GM12878 (cell line): ENCODE data around the gene MMP27. TPM values are rescaled to one million over a fixed set of nuclear protein-coding genes. Genes with fewer than 3 reads are reported as not detected.

Experiments used
- ATAC-seq: fragments of 200-7000 bp; cut with Tn5 transposase; 3 replicates; pipeline ENCODE4 v1.9.1; 2020; ENCODE audit warnings: mild to moderate bottlenecking, moderate library complexity
- BruUV-seq: library from RNA; stranded (reverse); fragments of 400-500 nt; replicated peaks from 2 replicates; lab custom pipeline; 2021; lab: Mats Ljungman, UMichigan
- CTCF ChIA-PET: fragments of 300-600 bp; sonication (Branson Sonifier 250); formaldehyde crosslinking; extraction: SDS; loops from one replicate; lab custom pipeline; 2021; ENCODE audit warnings: inconsistent platforms; lab: Yijun Ruan, JAX
- POLR2A ChIA-PET: fragments of 350-600 bp; formaldehyde crosslinking; extraction: SDS; loops from one replicate; lab custom pipeline; 2021; ENCODE audit warnings: inconsistent platforms; lab: Charles Lee
- RAD21 ChIA-PET: fragments of 300-600 bp; sonication (Branson Sonifier 250); formaldehyde crosslinking; loops from one replicate; lab custom pipeline; 2023; ENCODE audit warnings: antibody characterized with exemption; ENCODE audit not compliant: unreplicated experiment; lab: Charles Lee
- SMC1A ChIA-PET: fragments of 300-600 bp; sonication (Branson Sonifier 250); formaldehyde crosslinking; loops from one replicate; lab custom pipeline; 2023; ENCODE audit not compliant: unreplicated experiment, uncharacterized antibody; lab: Charles Lee
- DNase-seq: peaks from one replicate; pipeline ENCODE4 v3.0.0-alpha.2; 2011; ENCODE audit warnings: low read depth, low spot score
- FAIRE-seq: peaks from 3 replicates; lab custom pipeline; 2011; peaks lifted over from hg19 to GRCh38; lab: Jason Lieb, UNC
- H2AFZ ChIP-seq: 2 replicates; pipeline ENCODE4 v1.6.0; 2011; ENCODE audit warnings: low read depth, low read length, control low read depth; ENCODE audit not compliant: control insufficient read depth
- H3K27ac ChIP-seq: 2 replicates; pipeline ENCODE4 v1.5.1; 2011; ENCODE audit warnings: control low read depth; ENCODE audit not compliant: control insufficient read depth, insufficient read depth
- H3K27me3 ChIP-seq, 2 experiments: replicated peaks in 1 of 2; 2 replicates each; pipeline versions ENCODE4 v1.6.0 to v1.6.1; 2011; ENCODE audit warnings: low read length in 1 of 2; ENCODE audit not compliant: control insufficient read depth in 2 of 2, insufficient read depth in 2 of 2
- H3K36me3 ChIP-seq, 2 experiments: 2 replicates each; pipeline ENCODE4 v1.5.1; 2011; ENCODE audit warnings: low read length in 1 of 2; ENCODE audit not compliant: control insufficient read depth in 2 of 2, insufficient read depth in 2 of 2
- H3K4me1 ChIP-seq: 2 replicates; pipeline ENCODE4 v1.6.1; 2011; ENCODE audit warnings: mild to moderate bottlenecking, low read length, moderate library complexity, mixed read lengths; ENCODE audit not compliant: control insufficient read depth, insufficient read depth
- H3K4me2 ChIP-seq: 2 replicates; pipeline ENCODE4 v1.6.0; 2011; ENCODE audit warnings: control low read depth; ENCODE audit not compliant: control insufficient read depth, insufficient read depth
- H3K4me3 ChIP-seq: fragments of 200-600 bp; sonication (generic); 2 replicates; pipeline ENCODE4 v1.5.1; 2016
- H3K79me2 ChIP-seq: 2 replicates; pipeline ENCODE4 v1.6.0; 2011; ENCODE audit warnings: low read length; ENCODE audit not compliant: control insufficient read depth, insufficient read depth
- H3K9ac ChIP-seq: 2 replicates; pipeline ENCODE4 v1.8.0; 2011; ENCODE audit warnings: low read length, control low read depth, mixed read lengths; ENCODE audit not compliant: control insufficient read depth, insufficient read depth
- H3K9me3 ChIP-seq: replicated peaks from 3 replicates; pipeline ENCODE4 v1.5.1; 2011; ENCODE audit warnings: mild to moderate bottlenecking, low read length; ENCODE audit not compliant: control insufficient read depth, insufficient read depth
- H4K20me1 ChIP-seq: 2 replicates; pipeline ENCODE4 v1.6.0; 2011; ENCODE audit not compliant: control insufficient read depth, insufficient read depth
- CREM ChIP-seq: IDR thresholded peaks from 2 replicates; pipeline ENCODE4 v1.6.1; 2014; ENCODE audit warnings: antibody characterized with exemption, low read depth
- FOXK2 ChIP-seq: fragments of 450-650 bp; IDR thresholded peaks from 2 replicates; pipeline ENCODE4 v1.6.1; 2017; ENCODE audit warnings: mild to moderate bottlenecking, moderate library complexity
- FOXM1 ChIP-seq: IDR thresholded peaks from 2 replicates; pipeline ENCODE4 v1.6.1; 2012; ENCODE audit warnings: low read depth, mild to moderate bottlenecking, inconsistent platforms, low read length, moderate library complexity
- KAT2A ChIP-seq: conservative IDR thresholded peaks from 2 replicates; pipeline ENCODE4 v1.6.1; 2011; ENCODE audit warnings: low read depth, low read length; ENCODE audit not compliant: control insufficient read depth
- MEF2B ChIP-seq: fragments of 450-650 bp; IDR thresholded peaks from 2 replicates; pipeline ENCODE4 v1.6.1; 2018; ENCODE audit warnings: mild to moderate bottlenecking, moderate library complexity; ENCODE audit not compliant: partially characterized antibody, poor library complexity, severe bottlenecking
- POLR2A ChIP-seq: IDR thresholded peaks from 2 replicates; pipeline ENCODE4 v1.6.1; 2011; ENCODE audit warnings: low read depth, mild to moderate bottlenecking, low read length
- SMC3 ChIP-seq: IDR thresholded peaks from 2 replicates; pipeline ENCODE4 v1.6.1; 2011; ENCODE audit warnings: low read length, improper control_type of control experiment, borderline replicate concordance
- SPI1 ChIP-seq: IDR thresholded peaks from 2 replicates; pipeline ENCODE4 v1.6.1; 2011; ENCODE audit warnings: low read depth, mild to moderate bottlenecking, low read length, moderate library complexity, borderline replicate concordance; ENCODE audit not compliant: insufficient read depth
- SREBF1 ChIP-seq: IDR thresholded peaks from 2 replicates; pipeline ENCODE4 v1.6.1; 2012; ENCODE audit warnings: mild to moderate bottlenecking, low read length
- ZZZ3 ChIP-seq: IDR thresholded peaks from 2 replicates; pipeline ENCODE4 v1.6.1; 2011; ENCODE audit warnings: low read depth; ENCODE audit not compliant: control insufficient read depth, insufficient read length
- WGBS: methylation state at CpG from one replicate; pipeline ENCODE4 v1.1.6; 2016; ENCODE audit warnings: low lambda C conversion rate; ENCODE audit not compliant: insufficient replicate concordance, insufficient coverage; ENCODE audit errors: missing lambda C conversion rate; 5-methylcytosine and 5-hydroxymethylcytosine counted together
- in situ Hi-C: fragments of 300-500 bp; cut with MboI; formaldehyde crosslinking; loops from 9 replicates; pipeline ENCODE4 v1.14.3; 2018; ENCODE audit warnings: mixed read lengths
- intact Hi-C: fragments of 100-400 bp; cut with micrococcal nuclease; formaldehyde crosslinking; loops from one replicate; pipeline ENCODE4 v1.14.2; 2022; ENCODE audit not compliant: unreplicated experiment
- polyA plus RNA-seq, 11 experiments: library from polyadenylated mRNA; depleted of rRNA in 4 of 11; unstranded in 6 of 11; stranded (reverse) in 5 of 11; fragments of >200 nt; fragmentation: Nextera tagmentation in 4 of 11; fragmentation: Illumina TruSeq in 1 of 11; extraction: Ambion mirVana in 4 of 11; extraction: Trizol in 1 of 11; gene quantifications; 1 replicate in 1 of 11; 2 replicates in 10 of 11; pipeline versions ENCODE4 v1.2.1 to v1.2.3, GENCODE V29; 2011 to 2016; ENCODE audit warnings: inconsistent platforms in 2 of 11, missing spikeins in 2 of 11, low read depth in 1 of 11
- total RNA-seq, 4 experiments: library from RNA; depleted of rRNA in 3 of 4; stranded (reverse); fragments of >200 nt in 3 of 4; fragmentation: Illumina TruSeq in 1 of 4; extraction: Trizol in 1 of 4; gene quantifications; 2 replicates each; pipeline versions ENCODE4 v1.2.1 to v1.2.3, GENCODE V29; 2013 to 2021
- TF ChIP-seq, protein P1 (sequence below): IDR thresholded peaks from 2 replicates; pipeline ENCODE4 v1.6.1; 2012; ENCODE audit warnings: low read depth, low read length, improper control_type of control experiment
- TF ChIP-seq, protein P2 (sequence below): IDR thresholded peaks from 2 replicates; pipeline ENCODE4 v1.6.1; 2012; ENCODE audit warnings: mild to moderate bottlenecking, low read depth, low read length
- TF ChIP-seq, protein P3 (sequence below): fragments of 150-350 bp; IDR thresholded peaks from 2 replicates; pipeline ENCODE4 v1.6.1; 2014; ENCODE audit warnings: mild to moderate bottlenecking, low read depth, low read length
- TF ChIP-seq, protein P4 (sequence below): fragments of 450-650 bp; IDR thresholded peaks from 2 replicates; pipeline ENCODE4 v1.6.1; 2017; ENCODE audit warnings: mild to moderate bottlenecking, moderate library complexity

Gene MMP27
- total and polyA plus RNA-seq, 10 of the 15 experiments (the other 5 are each of a cell fraction or from before 2014, with no cell fraction given) = not detected

DNA sequence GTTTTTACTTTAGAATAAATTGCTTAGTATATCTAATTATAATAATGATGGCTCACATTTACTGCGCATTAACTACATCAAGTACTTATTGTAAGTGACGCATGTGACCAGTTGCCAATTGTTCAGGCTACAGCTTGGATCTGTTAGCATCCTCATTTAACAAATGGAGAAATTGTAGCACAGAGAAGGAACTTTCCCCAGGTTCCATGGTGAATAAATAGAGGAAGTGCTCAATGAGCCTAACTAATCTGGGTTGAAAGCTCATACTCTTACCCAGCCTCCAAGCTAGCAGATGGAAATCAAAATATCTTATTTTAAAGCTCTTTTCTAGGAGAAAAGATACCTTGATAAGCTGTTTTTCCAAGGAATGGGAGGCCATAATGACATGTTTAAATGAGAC lies 19.8 kb downstream of the MMP27 start:
- Histone ChIP-seq H3K4me1 (no peaks in the 10 kb centered on the region), H3K79me2 (no peaks in the 10 kb centered on the region), H3K27me3 (no peaks in the 10 kb centered on the region), H3K9ac (no peak overlapping the region), H2AFZ (no peak overlapping the region), H3K27ac (no peak overlapping the region), H3K36me3 (no peaks in the 10 kb centered on the region), H3K4me3 (no peak overlapping the region), H3K9me3 (no peaks in the 10 kb centered on the region), H4K20me1 (no peaks in the 10 kb centered on the region), H3K4me2 (no peak overlapping the region)
- ChIA-PET CTCF (interaction anchor here (0.8 to 1.3 kb wide), 2 partner anchors 20 to 24 kb away, joined by 3 to 5 read pairs; no protein-coding TSS in a partner anchor), SMC1A (interaction anchor here (1.1 to 1.5 kb wide), 2 partner anchors 12 to 19 kb away, joined by 3 to 6 read pairs; no protein-coding TSS in a partner anchor), RAD21 (no interaction called here), POLR2A (no interaction called here)
- ATAC-seq (no peak), FAIRE-seq (no peak), DNase-seq (no peak)
- 100% methylated on average over 2 of the region's 2 CpGs for WGBS
- in situ Hi-C loops = no loop called here
- intact Hi-C loops = no loop called here
- BruUV-seq = no TSS peak
- TF ChIP-seq, protein P1, sequence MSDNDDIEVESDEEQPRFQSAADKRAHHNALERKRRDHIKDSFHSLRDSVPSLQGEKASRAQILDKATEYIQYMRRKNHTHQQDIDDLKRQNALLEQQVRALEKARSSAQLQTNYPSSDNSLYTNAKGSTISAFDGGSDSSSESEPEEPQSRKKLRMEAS = no peak
- no peak for TF ChIP-seq SMC3
- TF ChIP-seq MEF2B = no peak
- no peak for TF ChIP-seq SPI1
- TF ChIP-seq, protein P2, sequence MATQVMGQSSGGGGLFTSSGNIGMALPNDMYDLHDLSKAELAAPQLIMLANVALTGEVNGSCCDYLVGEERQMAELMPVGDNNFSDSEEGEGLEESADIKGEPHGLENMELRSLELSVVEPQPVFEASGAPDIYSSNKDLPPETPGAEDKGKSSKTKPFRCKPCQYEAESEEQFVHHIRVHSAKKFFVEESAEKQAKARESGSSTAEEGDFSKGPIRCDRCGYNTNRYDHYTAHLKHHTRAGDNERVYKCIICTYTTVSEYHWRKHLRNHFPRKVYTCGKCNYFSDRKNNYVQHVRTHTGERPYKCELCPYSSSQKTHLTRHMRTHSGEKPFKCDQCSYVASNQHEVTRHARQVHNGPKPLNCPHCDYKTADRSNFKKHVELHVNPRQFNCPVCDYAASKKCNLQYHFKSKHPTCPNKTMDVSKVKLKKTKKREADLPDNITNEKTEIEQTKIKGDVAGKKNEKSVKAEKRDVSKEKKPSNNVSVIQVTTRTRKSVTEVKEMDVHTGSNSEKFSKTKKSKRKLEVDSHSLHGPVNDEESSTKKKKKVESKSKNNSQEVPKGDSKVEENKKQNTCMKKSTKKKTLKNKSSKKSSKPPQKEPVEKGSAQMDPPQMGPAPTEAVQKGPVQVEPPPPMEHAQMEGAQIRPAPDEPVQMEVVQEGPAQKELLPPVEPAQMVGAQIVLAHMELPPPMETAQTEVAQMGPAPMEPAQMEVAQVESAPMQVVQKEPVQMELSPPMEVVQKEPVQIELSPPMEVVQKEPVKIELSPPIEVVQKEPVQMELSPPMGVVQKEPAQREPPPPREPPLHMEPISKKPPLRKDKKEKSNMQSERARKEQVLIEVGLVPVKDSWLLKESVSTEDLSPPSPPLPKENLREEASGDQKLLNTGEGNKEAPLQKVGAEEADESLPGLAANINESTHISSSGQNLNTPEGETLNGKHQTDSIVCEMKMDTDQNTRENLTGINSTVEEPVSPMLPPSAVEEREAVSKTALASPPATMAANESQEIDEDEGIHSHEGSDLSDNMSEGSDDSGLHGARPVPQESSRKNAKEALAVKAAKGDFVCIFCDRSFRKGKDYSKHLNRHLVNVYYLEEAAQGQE = no peak
- TF ChIP-seq FOXM1 = no peak
- TF ChIP-seq, protein P3, sequence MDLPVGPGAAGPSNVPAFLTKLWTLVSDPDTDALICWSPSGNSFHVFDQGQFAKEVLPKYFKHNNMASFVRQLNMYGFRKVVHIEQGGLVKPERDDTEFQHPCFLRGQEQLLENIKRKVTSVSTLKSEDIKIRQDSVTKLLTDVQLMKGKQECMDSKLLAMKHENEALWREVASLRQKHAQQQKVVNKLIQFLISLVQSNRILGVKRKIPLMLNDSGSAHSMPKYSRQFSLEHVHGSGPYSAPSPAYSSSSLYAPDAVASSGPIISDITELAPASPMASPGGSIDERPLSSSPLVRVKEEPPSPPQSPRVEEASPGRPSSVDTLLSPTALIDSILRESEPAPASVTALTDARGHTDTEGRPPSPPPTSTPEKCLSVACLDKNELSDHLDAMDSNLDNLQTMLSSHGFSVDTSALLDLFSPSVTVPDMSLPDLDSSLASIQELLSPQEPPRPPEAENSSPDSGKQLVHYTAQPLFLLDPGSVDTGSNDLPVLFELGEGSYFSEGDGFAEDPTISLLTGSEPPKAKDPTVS = no peak
- TF ChIP-seq ZZZ3 = no peak
- no peak for TF ChIP-seq POLR2A
- TF ChIP-seq, protein P4, sequence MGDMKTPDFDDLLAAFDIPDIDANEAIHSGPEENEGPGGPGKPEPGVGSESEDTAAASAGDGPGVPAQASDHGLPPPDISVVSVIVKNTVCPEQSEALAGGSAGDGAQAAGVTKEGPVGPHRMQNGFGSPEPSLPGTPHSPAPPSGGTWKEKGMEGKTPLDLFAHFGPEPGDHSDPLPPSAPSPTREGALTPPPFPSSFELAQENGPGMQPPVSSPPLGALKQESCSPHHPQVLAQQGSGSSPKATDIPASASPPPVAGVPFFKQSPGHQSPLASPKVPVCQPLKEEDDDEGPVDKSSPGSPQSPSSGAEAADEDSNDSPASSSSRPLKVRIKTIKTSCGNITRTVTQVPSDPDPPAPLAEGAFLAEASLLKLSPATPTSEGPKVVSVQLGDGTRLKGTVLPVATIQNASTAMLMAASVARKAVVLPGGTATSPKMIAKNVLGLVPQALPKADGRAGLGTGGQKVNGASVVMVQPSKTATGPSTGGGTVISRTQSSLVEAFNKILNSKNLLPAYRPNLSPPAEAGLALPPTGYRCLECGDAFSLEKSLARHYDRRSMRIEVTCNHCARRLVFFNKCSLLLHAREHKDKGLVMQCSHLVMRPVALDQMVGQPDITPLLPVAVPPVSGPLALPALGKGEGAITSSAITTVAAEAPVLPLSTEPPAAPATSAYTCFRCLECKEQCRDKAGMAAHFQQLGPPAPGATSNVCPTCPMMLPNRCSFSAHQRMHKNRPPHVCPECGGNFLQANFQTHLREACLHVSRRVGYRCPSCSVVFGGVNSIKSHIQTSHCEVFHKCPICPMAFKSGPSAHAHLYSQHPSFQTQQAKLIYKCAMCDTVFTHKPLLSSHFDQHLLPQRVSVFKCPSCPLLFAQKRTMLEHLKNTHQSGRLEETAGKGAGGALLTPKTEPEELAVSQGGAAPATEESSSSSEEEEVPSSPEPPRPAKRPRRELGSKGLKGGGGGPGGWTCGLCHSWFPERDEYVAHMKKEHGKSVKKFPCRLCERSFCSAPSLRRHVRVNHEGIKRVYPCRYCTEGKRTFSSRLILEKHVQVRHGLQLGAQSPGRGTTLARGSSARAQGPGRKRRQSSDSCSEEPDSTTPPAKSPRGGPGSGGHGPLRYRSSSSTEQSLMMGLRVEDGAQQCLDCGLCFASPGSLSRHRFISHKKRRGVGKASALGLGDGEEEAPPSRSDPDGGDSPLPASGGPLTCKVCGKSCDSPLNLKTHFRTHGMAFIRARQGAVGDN = no peak
- TF ChIP-seq CREM = no peak
- TF ChIP-seq KAT2A = no peak
- no peak for TF ChIP-seq FOXK2
- TF ChIP-seq SREBF1 = no peak
